HepG2 (cell line): Measurements from ENCODE around the gene FRAS1. TPM values are rescaled to one million over a fixed set of nuclear protein-coding genes. Genes with fewer than 3 reads are reported as not detected.

Experiments used
- CEBPB ChIP-seq: IDR thresholded peaks from 2 replicates; pipeline ENCODE4 v1.6.1; 2011; ENCODE audit warnings: low read depth, low read length, improper control_type of control experiment, borderline replicate concordance
- GABPA ChIP-seq, 2 experiments: IDR thresholded peaks; 2 replicates each; pipeline ENCODE4 v1.6.1; 2011 to 2016; ENCODE audit warnings: low read depth in 2 of 2, low read length in 1 of 2, missing biosample characterization in 1 of 2, missing genetic modification characterization in 1 of 2
- HOXA5 ChIP-seq: sonication (generic); formaldehyde crosslinking; IDR thresholded peaks from 2 replicates; pipeline ENCODE4 v1.4.0; 2020; ENCODE audit warnings: missing genetic modification reagents
- KDM5B ChIP-seq: sonication (generic); formaldehyde crosslinking; IDR thresholded peaks from 2 replicates; pipeline ENCODE4 v1.4.0; 2020; ENCODE audit warnings: missing genetic modification reagents, mild to moderate bottlenecking, borderline replicate concordance
- MEIS2 ChIP-seq: sonication (generic); formaldehyde crosslinking; IDR thresholded peaks from 2 replicates; pipeline ENCODE4 v1.9.0; 2021; ENCODE audit warnings: mild to moderate bottlenecking, missing genetic modification reagents
- MTF2 ChIP-seq: sonication (generic); formaldehyde crosslinking; IDR thresholded peaks from 2 replicates; pipeline ENCODE4 v1.5.0; 2020; ENCODE audit warnings: missing genetic modification reagents, borderline replicate concordance
- MYNN ChIP-seq: sonication (generic); formaldehyde crosslinking; IDR thresholded peaks from 2 replicates; pipeline ENCODE4 v1.4.0; 2020; ENCODE audit warnings: mild to moderate bottlenecking, low read depth, missing genetic modification reagents
- NPAS2 ChIP-seq: sonication (generic); formaldehyde crosslinking; IDR thresholded peaks from 2 replicates; pipeline ENCODE4 v1.8.0; 2022; ENCODE audit warnings: mild to moderate bottlenecking, missing genetic modification reagents, borderline replicate concordance
- NR2F2 ChIP-seq: IDR thresholded peaks from 2 replicates; pipeline ENCODE4 v1.6.1; 2012; ENCODE audit warnings: low read depth, inconsistent platforms, borderline replicate concordance
- RBFOX2 ChIP-seq: fragments of 200-400 bp; formaldehyde crosslinking; IDR thresholded peaks from 2 replicates; pipeline ENCODE4 v1.6.1; 2017; ENCODE audit warnings: low read depth, mild to moderate bottlenecking, low read length
- RFXANK ChIP-seq: IDR thresholded peaks from 2 replicates; pipeline ENCODE4 v1.6.1; 2016
- SETDB1 ChIP-seq: sonication (generic); formaldehyde crosslinking; IDR thresholded peaks from 2 replicates; pipeline ENCODE4 v1.5.1; 2020; ENCODE audit warnings: missing genetic modification reagents, mild to moderate bottlenecking, borderline replicate concordance
- SKI ChIP-seq: fragments of 450-650 bp; IDR thresholded peaks from one replicate; pipeline ENCODE4 v1.6.1; 2018; ENCODE audit warnings: mild to moderate bottlenecking; ENCODE audit not compliant: partially characterized antibody
- SPEN ChIP-seq: sonication (generic); formaldehyde crosslinking; IDR thresholded peaks from 2 replicates; pipeline ENCODE4 v1.5.1; 2020; ENCODE audit warnings: low read depth, mild to moderate bottlenecking, missing genetic modification reagents
- SRSF1 ChIP-seq: fragments of 200-400 bp; formaldehyde crosslinking; optimal IDR thresholded peaks from 2 replicates; pipeline ENCODE3; 2017; ENCODE audit warnings: mild to moderate bottlenecking, low read depth, low read length, moderate library complexity
- ZBTB34 ChIP-seq: sonication (generic); formaldehyde crosslinking; IDR thresholded peaks from 2 replicates; pipeline ENCODE4 v1.8.0; 2022; ENCODE audit warnings: mild to moderate bottlenecking, missing genetic modification reagents
- ZC3H13 ChIP-seq: sonication (generic); formaldehyde crosslinking; IDR thresholded peaks from 2 replicates; pipeline ENCODE4 v1.8.1; 2023; ENCODE audit warnings: mild to moderate bottlenecking, missing genetic modification reagents, moderate library complexity
- ZMYM4 ChIP-seq: sonication (generic); formaldehyde crosslinking; IDR thresholded peaks from 2 replicates; pipeline ENCODE4 v1.8.1; 2023; ENCODE audit warnings: mild to moderate bottlenecking, missing genetic modification reagents
- ZNF230 ChIP-seq: sonication (generic); formaldehyde crosslinking; IDR thresholded peaks from 2 replicates; pipeline ENCODE4 v1.4.0; 2020; ENCODE audit warnings: mild to moderate bottlenecking, missing genetic modification reagents
- ZNF33B ChIP-seq: sonication (generic); formaldehyde crosslinking; IDR thresholded peaks from 2 replicates; pipeline ENCODE4 v1.5.1; 2020; ENCODE audit warnings: mild to moderate bottlenecking, missing genetic modification reagents
- ZNF34 ChIP-seq: sonication (generic); formaldehyde crosslinking; IDR thresholded peaks from 2 replicates; pipeline ENCODE4 v1.4.0; 2020; ENCODE audit warnings: mild to moderate bottlenecking, missing genetic modification reagents, borderline replicate concordance
- ZNF709 ChIP-seq: sonication (generic); formaldehyde crosslinking; IDR thresholded peaks from 2 replicates; pipeline ENCODE4 v1.5.0; 2020; ENCODE audit warnings: mild to moderate bottlenecking, missing genetic modification reagents
- polyA plus RNA-seq, 8 experiments: library from polyadenylated mRNA; depleted of rRNA in 3 of 8; stranded (reverse) in 7 of 8; unstranded in 1 of 8; fragments of >200 nt; fragmentation: Illumina TruSeq in 4 of 8; extraction: Trizol in 4 of 8; gene quantifications; 2 replicates each; pipeline versions ENCODE4 v1.2.1 to v1.2.3, GENCODE V29; 2011 to 2016; ENCODE audit warnings: low read depth in 4 of 8, missing spikeins in 1 of 8, mixed read lengths in 1 of 8; ENCODE audit not compliant: insufficient read depth in 1 of 8
- total RNA-seq, 5 experiments: library from RNA; depleted of rRNA; stranded (reverse); fragments of >200 nt; fragmentation: Illumina TruSeq; extraction: Trizol; gene quantifications; 2 replicates each; pipeline ENCODE4 v1.2.3, GENCODE V29; 2016; ENCODE audit warnings: low read depth in 1 of 5
- TF ChIP-seq, protein P1 (sequence below): IDR thresholded peaks from 2 replicates; pipeline ENCODE4 v1.6.1; 2016
- TF ChIP-seq, protein P2 (sequence below): sonication (generic); formaldehyde crosslinking; IDR thresholded peaks from 2 replicates; pipeline ENCODE4 v1.5.1; 2020; ENCODE audit warnings: mild to moderate bottlenecking, moderate library complexity, missing genetic modification reagents
- TF ChIP-seq, protein P3 (sequence below): conservative IDR thresholded peaks from 2 replicates; pipeline ENCODE4 v1.6.1; 2018; ENCODE audit warnings: missing genetic modification reagents

The FRAS1 gene
- total and polyA plus RNA-seq, 2 of the 13 experiments (the other 11 are each of a cell fraction or from before 2014, with no cell fraction given) = 22.5 to 31.6 TPM

DNA sequence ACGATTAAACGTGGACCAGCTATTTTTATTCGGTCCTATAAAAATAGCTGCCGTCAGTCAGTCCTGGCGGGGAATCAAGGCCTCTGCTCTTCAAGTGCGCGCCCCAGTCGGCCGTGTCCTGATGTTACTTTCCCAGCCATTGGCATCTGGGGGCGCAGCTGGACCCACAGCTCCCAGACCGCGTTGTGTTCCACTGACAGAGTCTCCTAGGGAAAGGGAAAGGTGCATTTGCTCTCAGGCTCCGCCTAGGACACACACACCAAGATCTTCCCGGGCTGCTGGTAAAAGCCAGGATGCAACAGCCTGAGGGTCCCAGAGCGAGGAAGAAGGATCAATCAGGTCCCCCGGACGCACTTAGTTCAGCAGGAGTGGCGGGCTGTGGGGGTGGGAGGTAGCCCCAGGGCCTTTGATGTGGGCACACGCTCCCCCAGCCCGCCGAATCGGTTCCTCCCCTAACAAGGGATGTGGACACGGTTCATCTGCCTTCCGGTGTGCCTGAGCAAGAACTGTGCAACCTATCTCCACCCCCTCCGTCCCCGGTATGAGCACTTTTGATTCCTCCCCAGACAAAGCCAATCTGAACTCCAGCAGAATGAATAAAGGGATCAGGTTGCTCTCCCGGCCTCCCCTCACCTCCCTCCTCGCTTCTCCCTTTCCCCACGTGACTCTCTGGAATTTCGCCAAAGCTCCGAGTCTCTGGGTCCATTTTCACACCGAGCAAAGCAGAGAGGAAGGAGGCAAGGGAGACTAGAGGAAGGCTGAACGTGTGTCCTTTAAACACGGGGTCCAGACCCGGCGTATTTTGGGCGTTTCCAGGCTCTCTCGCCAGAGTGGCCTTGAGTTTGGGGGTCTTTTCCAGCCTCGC, 626 bp upstream of the FRAS1 start (continued):
- TF ChIP-seq SETDB1 (CRISPR knock-in tag) (no peak), MEIS2 (peak; percentile 46; the same call in 1 of the 2 replicates), NR2F2 (no peak; the same call in 1 of the 2 replicates), RFXANK (CRISPR knock-in tag) (no peak), ZBTB34 (CRISPR knock-in tag) (peak; percentile 56; the same call in 1 of the 2 replicates), HOXA5 (CRISPR knock-in tag) (peak; percentile 74), ZNF33B (no peak), ZMYM4 (peak; percentile 56; the same call in 1 of the 2 replicates), SPEN (peak; percentile 29), ZNF709 (CRISPR knock-in tag) (no peak; the same call in 1 of the 2 replicates), MTF2 (CRISPR knock-in tag) (no peak), SKI (no peak), GABPA (IDR thresholded peaks at IDR 0.05; ENCODE audit: low read depth, low read length) (peak; percentile 51), GABPA (CRISPR knock-in tag; IDR thresholded peaks at IDR 0.05; ENCODE audit: low read depth) (peak; percentile 53), ZNF34 (CRISPR knock-in tag) (no peak), CEBPB (no peak), NPAS2 (CRISPR knock-in tag) (no peak), MYNN (no peak; the same call in 1 of the 2 replicates), RBFOX2 (peak; percentile 43; the same call in 1 of the 2 replicates), ZNF230 (CRISPR knock-in tag) (peak; percentile 12; the same call in 1 of the 2 replicates), SRSF1 (peak; percentile 51), ZC3H13 (CRISPR knock-in tag) (peak; percentile 40; the same call in 1 of the 2 replicates), KDM5B (CRISPR knock-in tag) (no peak; the same call in 1 of the 2 replicates)
- TF ChIP-seq, protein P1, sequence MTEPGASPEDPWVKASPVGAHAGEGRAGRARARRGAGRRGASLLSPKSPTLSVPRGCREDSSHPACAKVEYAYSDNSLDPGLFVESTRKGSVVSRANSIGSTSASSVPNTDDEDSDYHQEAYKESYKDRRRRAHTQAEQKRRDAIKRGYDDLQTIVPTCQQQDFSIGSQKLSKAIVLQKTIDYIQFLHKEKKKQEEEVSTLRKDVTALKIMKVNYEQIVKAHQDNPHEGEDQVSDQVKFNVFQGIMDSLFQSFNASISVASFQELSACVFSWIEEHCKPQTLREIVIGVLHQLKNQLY = no peak
- TF ChIP-seq, protein P2, sequence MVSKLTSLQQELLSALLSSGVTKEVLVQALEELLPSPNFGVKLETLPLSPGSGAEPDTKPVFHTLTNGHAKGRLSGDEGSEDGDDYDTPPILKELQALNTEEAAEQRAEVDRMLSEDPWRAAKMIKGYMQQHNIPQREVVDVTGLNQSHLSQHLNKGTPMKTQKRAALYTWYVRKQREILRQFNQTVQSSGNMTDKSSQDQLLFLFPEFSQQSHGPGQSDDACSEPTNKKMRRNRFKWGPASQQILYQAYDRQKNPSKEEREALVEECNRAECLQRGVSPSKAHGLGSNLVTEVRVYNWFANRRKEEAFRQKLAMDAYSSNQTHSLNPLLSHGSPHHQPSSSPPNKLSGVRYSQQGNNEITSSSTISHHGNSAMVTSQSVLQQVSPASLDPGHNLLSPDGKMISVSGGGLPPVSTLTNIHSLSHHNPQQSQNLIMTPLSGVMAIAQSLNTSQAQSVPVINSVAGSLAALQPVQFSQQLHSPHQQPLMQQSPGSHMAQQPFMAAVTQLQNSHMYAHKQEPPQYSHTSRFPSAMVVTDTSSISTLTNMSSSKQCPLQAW (CRISPR knock-in tag) = 0 out of 2 replicates have a peak, but pooled peaks have one; percentile 35
- TF ChIP-seq, protein P3, sequence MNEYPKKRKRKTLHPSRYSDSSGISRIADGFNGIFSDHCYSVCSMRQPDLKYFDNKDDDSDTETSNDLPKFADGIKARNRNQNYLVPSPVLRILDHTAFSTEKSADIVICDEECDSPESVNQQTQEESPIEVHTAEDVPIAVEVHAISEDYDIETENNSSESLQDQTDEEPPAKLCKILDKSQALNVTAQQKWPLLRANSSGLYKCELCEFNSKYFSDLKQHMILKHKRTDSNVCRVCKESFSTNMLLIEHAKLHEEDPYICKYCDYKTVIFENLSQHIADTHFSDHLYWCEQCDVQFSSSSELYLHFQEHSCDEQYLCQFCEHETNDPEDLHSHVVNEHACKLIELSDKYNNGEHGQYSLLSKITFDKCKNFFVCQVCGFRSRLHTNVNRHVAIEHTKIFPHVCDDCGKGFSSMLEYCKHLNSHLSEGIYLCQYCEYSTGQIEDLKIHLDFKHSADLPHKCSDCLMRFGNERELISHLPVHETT (CRISPR knock-in tag) = no peak
